ENCODE measurements around the gene SECISBP2L. TPM values are rescaled to one million over a fixed set of nuclear protein-coding genes. Genes with fewer than 3 reads are reported as not detected.

SECISBP2L gene
- total RNA-seq, 1 donor from 2014 or later = 85.0 TPM

DNA sequence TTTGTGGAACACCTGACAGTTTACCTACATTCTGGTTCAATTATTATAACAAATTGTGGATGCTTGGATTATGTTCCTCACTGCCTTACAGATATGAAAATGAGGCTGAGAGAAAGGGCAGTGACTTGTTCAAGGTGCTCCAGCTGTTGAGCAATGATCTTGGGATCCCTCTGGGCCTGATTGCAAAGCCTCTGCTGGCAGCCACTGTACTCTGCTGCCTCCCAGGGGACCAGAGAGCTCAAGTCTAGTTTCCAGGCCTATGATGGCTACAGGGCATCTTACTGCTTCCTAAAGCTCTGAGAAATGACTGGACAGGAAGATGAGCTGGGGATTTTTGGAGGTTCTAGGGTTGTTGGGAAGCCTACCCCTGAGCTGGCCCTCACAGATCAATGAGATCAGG lies 80.3 kb downstream of the SECISBP2L start:
- no peak for DNase-seq

DNA sequence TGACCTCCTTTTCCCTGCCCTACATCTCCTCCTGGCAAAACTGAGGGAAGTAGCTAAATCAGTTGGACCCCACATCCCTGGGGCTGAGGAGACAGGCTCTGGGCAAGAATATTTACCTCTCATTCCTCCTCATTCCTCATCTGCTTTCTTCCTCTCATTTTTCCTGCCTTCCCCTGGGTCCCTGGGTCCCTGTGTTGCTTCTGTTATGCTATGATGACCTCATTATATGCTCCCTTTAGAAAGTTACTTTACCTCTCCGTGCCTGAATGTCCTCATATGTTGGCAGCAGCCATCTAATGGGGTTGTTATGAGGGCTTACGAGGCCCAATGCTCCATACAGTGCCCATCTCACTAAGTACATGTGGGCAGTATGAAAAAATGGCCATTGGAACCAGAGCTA lies 81.3 kb downstream of the SECISBP2L start:
- no peak for DNase-seq

DNA sequence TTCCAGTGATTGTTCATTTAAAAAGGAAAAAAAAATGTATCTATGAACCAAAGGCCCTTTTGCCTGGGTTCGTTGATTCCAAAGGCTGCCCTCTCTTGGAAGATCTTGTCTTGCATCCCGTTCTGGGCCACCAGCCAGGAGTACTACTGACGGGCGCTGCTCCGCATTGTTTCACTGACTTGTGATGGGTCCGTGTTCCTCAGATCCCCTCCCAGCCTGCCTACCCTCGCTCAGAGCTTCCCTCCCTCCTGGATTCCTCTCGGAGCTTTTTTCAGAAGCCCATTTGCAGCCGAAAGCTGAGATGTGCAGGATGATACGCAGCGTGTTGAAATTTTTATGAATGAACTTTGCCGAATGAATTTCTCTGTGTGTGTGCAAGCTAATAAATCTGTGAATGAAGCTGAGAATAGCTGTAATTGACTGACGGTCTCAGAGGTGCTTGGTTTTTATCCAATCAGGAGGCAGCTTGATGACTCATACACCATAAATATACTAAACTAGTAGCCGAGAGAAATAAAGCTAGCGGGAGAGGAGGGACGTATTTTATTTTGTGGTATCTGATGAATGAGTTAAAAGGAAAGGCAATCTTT lies 82.6 kb downstream of the SECISBP2L start, which contains the start of gene SHC4:
Gene SHC4 (minus strand): TSS at position 396 of the 590 bp plus-strand sequence. CDS start 904 bp downstream, outside the sequence.
- peak; percentile 67 for DNase-seq

DNA sequence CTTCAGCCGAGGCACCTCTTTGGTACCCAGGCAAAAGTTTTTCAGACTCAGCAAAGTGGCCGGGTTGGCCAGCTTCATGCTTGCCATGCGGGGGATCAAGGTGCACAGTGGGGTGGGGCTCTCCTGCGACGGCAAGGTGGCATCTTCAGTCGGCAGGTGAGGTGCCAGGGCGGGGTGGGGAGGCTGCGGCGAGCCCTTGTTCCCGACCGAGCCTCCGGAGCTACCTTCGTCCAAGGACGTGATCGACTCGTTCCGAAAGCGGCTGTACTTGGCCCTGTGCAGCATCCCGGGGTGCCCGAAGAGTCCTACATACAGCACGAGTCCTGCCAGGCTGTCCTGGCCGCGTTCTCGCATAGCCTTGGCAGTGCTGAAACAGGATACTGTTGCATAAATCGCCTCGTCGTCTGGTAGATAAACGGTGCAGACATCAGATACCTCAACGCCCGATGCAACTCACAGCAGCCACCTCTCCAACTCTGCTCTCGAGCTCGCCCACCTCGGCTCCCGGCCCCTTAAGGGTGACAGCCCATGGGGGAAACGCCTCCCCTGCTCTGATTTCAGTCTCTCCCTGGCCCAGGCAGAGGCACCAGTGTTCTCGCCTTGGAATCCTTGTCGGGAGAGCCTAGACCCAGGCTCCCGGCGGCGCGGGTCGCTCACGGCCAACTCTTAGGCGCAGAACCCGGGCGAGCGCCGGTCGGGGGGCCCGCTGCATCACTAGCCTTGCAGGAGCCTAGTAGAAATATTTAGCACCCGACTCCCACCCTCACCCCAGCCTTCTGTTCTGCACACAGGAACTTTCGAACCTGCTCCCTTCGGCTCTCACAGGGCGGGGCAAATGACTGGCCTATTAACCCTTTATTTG lies 83.4 kb downstream of the SECISBP2L start:
- DNase-seq = peak; percentile 13

DNA sequence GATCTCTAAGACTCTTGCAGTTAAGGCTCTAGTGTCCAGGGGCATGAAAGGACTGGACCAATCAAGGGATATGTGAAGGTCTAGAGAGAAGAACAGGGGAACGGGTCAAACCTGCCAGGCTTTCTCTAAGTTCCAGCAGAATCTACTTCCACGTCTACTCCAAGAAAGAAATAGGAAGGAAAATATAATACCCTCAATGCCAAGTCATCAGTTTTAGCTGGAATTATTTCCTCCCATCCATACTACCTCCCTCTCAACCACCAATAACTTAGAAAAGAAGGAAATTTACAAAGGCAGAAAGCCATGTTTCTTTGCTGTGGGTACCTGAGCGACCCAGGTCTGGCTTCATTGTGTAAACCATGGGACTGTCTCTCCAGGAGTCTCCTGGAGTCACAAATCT lies 90.3 kb downstream of the SECISBP2L start:
- no peak for DNase-seq

DNA sequence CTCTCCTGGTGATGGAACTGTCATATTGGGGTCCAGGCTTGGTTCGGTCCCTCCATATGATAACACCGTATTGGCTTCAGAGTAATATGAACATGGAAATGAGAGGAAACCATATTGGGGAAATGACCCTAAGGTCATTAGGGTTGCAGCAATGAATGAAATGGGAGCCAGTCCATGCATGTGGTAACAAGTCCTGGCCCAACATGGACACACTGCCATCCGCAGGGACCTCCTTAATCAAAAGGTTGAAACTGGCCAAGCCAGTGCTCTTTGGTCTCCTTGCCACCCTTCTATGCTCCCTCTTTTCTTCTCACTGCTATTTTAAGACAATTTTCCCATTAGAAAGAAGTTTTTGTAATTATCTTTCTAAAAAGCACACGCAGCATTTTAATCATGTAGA lies 90.9 kb downstream of the SECISBP2L start:
- DNase-seq = no peak

DNA sequence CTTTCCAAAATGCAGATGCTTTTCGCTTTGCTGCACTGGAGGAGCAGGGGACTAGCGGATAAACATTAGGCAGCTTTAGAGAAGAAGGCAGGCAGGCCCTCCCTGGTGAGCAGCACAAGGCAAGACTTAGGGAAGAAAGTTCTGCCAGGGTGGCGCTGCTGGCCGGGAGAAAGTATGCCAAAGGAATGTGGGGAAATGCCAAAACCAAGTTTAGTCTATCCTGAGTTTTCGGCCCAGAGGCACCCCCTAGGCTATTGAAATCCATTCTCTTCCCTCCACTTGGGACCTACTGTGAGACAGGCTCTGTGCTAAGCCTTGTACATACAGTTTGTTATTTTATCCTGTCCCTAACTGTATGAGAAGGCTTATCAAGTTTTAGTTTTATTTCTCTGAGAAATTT lies 91.7 kb downstream of the SECISBP2L start:
- no peak for DNase-seq

DNA sequence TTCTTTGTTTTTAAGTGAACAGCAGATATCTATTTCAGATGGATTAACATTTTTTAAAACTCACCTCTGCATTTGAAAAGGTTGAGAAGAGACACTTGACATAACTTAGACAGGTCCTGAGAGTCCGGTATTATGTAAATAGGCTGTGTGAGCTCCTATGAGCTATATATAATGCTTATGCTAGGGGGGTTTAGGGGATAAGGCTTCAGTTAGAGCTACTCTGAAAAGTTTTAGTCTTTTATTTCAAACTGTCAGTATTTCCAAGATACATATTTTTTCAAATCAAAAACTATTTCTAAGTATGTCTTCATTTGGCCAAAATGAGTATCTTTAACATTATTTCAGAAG lies 99.4 kb downstream of the SECISBP2L start:
- DNase-seq = no peak

DNA sequence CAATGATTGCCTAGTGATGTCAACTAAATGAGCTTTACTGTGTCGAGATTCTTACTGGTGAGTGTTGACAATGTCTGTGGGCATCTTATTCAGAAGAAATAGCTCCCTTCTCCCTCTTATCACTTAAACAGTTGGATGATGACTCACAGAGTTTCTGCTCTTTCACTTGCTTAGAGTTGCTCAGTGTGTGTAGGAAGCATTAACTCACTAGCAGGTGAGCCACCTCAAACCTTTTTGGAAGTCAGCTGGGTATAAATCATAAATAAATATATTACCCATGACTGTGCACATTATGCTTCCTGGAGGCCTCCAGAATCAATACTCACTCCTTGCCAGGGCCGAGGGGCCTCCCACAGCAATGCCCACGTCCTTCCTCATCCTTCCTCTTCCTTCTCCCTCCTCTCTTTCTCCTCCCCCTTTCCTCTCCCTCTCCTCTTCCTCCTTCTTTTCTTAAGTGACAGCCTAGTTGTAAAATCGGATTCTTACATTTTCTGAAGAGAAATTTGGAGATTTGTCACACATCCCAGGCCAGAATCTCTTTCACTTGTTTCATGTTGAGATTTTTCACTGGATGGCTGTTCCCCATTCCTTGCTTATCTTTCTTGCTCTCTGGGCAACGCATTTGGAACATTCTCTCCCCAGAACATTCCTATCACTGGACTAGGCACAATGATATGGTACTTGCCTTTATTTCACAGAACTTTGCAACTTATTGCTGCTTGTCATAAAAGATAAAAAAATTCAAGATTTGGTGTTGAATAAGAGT lies 100.0 kb downstream of the SECISBP2L start:
- no peak for DNase-seq

DNA sequence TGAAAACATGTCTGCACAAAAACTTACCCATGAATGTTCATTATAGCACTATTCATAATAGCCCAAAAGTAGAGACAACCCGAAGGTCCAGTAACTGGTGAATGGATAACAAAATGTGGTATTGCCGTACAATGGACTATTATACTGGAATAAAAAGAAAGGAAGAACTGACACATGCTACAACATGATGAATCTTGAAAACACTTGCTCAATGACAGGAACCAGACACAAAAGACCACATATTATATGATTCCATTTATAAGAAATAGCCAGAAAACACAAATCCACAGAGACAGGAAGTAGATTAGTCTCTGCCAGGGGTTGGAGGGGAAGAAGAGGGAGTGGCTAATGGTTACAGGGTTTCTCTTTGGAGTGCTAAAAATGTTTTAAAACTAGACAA lies 100.9 kb downstream of the SECISBP2L start:
- no peak for DNase-seq

DNA sequence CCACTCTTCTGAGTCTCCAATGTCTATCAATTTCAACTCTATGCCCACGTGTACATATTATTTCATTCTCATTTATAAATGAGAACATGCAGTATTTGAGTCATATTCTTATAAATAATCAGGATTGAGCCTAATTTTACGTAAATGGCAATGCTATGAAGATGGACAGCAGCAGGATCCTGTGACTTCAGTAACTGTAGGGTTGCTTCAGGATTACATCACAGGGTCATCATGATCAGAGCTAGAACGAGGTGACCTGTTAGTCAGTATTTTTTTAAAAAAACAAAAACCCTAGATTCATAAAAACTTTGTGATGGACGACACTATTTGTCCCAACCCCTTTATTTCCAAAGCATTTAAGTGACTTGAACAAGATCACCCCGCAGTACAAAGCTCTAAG lies 104.3 kb downstream of the SECISBP2L start:
- DNase-seq = no peak

DNA sequence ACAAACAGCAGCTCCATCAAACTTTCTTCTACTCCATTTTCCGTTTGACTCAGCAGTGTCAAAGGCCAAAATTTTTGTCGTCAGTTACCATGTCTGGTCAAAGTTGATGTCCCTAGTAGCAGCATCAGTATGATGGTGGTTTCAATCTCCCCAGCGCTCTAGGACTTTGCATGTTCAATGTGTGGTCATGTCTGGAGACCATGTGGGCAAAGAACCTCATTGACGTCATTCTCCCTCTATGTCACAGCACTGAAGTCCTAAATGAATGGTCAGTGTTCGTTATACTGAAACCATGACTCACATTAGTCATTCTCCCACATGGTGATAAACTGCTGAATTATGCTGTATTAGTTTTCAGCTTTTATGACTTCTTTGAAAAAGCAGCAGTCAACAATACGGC lies 105.7 kb downstream of the SECISBP2L start:
- DNase-seq = no peak

DNA sequence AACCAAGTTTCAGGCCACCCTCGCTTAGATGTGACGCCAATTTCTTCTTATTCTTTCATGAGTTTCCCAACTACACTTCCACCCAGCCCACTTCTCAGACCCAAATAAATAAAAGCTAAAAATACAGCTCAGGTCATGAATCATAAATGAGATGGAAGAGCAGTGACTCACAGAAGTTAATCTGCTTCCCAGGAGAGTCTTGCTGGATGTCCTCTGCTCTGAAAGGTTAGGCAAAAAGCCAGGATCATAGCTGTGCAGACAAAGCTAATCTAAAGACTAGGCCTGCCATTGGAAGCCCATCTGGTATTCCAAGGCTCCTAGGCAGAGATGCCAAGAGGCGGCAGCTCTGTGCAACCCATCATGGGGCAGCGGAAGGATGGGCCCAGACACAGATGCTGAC lies 106.6 kb downstream of the SECISBP2L start:
- DNase-seq = no peak

Small RNA genes lying within 50 kb of the gene (small RNA-seq; reads per million reads assigned to genes)
- gene RF00019 = not detected

Other genes with a start within 250 kb of the SECISBP2L start
- gene CEP152, start 235.4 kb downstream of the SECISBP2L start, total RNA-seq = 2.7 TPM
- gene EID1, start 168.3 kb downstream of the SECISBP2L start, total RNA-seq = 215 TPM
- gene SHC4, start 82.5 kb downstream of the SECISBP2L start, total RNA-seq = 5.5 TPM
- gene COPS2, start 109.2 kb upstream of the SECISBP2L start, total RNA-seq = 97.8 TPM
- 63.3 TPM for gene GALK2, start 123.8 kb upstream of the SECISBP2L start, total RNA-seq